Measurements from ENCODE around the gene ORMDL2.

Gene ORMDL2

DNA sequence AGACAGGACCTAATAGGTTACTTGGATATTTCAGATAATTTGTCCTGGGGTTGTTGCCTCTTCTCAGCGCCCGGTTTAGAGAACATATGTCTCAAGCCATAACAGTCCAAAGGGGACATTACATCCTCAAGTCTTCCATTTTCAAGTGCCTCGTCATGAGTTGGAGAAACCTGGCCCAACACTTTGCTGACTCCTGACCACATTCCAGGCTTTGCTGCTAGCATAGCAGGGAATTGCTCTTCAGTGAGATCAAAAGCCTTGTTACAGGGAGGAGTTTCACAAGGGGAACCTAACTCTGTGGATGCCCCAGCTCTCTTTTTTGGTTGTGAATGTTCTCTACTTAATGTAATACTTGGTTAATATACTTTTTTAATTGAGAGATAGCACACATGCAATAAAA is 33.1 kb downstream of the ORMDL2 start:
- TF ChIP-seq TOX (CRISPR knock-in tag; IDR thresholded peaks at IDR 0.05; ENCODE audit: borderline replicate concordance): no peak
- no peak for TF ChIP-seq ISL1 (CRISPR knock-in tag; IDR thresholded peaks at IDR 0.05)
- TF ChIP-seq SNAI2 (CRISPR knock-in tag; IDR thresholded peaks at IDR 0.05): no peak
- TF ChIP-seq, protein P1, sequence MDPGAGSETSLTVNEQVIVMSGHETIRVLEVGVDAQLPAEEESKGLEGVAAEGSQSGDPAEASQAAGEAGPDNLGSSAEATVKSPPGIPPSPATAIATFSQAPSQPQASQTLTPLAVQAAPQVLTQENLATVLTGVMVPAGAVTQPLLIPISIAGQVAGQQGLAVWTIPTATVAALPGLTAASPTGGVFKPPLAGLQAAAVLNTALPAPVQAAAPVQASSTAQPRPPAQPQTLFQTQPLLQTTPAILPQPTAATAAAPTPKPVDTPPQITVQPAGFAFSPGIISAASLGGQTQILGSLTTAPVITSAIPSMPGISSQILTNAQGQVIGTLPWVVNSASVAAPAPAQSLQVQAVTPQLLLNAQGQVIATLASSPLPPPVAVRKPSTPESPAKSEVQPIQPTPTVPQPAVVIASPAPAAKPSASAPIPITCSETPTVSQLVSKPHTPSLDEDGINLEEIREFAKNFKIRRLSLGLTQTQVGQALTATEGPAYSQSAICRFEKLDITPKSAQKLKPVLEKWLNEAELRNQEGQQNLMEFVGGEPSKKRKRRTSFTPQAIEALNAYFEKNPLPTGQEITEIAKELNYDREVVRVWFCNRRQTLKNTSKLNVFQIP (CRISPR knock-in tag; IDR thresholded peaks at IDR 0.05; ENCODE audit: borderline replicate concordance, low read depth): no peak
- TF ChIP-seq, protein P2, sequence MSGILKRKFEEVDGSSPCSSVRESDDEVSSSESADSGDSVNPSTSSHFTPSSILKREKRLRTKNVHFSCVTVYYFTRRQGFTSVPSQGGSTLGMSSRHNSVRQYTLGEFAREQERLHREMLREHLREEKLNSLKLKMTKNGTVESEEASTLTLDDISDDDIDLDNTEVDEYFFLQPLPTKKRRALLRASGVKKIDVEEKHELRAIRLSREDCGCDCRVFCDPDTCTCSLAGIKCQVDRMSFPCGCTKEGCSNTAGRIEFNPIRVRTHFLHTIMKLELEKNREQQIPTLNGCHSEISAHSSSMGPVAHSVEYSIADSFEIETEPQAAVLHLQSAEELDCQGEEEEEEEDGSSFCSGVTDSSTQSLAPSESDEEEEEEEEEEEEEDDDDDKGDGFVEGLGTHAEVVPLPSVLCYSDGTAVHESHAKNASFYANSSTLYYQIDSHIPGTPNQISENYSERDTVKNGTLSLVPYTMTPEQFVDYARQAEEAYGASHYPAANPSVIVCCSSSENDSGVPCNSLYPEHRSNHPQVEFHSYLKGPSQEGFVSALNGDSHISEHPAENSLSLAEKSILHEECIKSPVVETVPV (CRISPR knock-in tag; IDR thresholded peaks at IDR 0.05): no peak
- ATAC-seq: no peak

GRCh38 chr12:55852740-55853139 is 34.9 kb downstream of the ORMDL2 start:
- TF ChIP-seq RARB (CRISPR knock-in tag; IDR thresholded peaks at IDR 0.05): no peak
- TF ChIP-seq, protein P3, sequence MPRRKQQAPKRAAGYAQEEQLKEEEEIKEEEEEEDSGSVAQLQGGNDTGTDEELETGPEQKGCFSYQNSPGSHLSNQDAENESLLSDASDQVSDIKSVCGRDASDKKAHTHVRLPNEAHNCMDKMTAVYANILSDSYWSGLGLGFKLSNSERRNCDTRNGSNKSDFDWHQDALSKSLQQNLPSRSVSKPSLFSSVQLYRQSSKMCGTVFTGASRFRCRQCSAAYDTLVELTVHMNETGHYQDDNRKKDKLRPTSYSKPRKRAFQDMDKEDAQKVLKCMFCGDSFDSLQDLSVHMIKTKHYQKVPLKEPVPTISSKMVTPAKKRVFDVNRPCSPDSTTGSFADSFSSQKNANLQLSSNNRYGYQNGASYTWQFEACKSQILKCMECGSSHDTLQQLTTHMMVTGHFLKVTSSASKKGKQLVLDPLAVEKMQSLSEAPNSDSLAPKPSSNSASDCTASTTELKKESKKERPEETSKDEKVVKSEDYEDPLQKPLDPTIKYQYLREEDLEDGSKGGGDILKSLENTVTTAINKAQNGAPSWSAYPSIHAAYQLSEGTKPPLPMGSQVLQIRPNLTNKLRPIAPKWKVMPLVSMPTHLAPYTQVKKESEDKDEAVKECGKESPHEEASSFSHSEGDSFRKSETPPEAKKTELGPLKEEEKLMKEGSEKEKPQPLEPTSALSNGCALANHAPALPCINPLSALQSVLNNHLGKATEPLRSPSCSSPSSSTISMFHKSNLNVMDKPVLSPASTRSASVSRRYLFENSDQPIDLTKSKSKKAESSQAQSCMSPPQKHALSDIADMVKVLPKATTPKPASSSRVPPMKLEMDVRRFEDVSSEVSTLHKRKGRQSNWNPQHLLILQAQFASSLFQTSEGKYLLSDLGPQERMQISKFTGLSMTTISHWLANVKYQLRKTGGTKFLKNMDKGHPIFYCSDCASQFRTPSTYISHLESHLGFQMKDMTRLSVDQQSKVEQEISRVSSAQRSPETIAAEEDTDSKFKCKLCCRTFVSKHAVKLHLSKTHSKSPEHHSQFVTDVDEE (CRISPR knock-in tag; IDR thresholded peaks at IDR 0.05): no peak
- TF ChIP-seq PPARA (CRISPR knock-in tag; IDR thresholded peaks at IDR 0.05; ENCODE audit: borderline replicate concordance): no peak
- no peak for TF ChIP-seq ZC3H10 (CRISPR knock-in tag; IDR thresholded peaks at IDR 0.05)
- TF ChIP-seq ZNF8 (CRISPR knock-in tag; IDR thresholded peaks at IDR 0.05): no peak
- no peak for TF ChIP-seq BACH2 (CRISPR knock-in tag; IDR thresholded peaks at IDR 0.05; ENCODE audit: borderline replicate concordance)
- no peak for TF ChIP-seq ZNF70 (CRISPR knock-in tag; IDR thresholded peaks at IDR 0.05)
- no peak for TF ChIP-seq ESRRG (CRISPR knock-in tag; IDR thresholded peaks at IDR 0.05)
- no peak for TF ChIP-seq ZFP30 (CRISPR knock-in tag; IDR thresholded peaks at IDR 0.05)
- no peak for TF ChIP-seq GLIS3 (CRISPR knock-in tag; IDR thresholded peaks at IDR 0.05)
- no peak for TF ChIP-seq TCF4 (CRISPR knock-in tag; IDR thresholded peaks at IDR 0.05; ENCODE audit: borderline replicate concordance)
- no peak for TF ChIP-seq ZFP3 (CRISPR knock-in tag; IDR thresholded peaks at IDR 0.05)
- TF ChIP-seq, protein P1 (CRISPR knock-in tag; IDR thresholded peaks at IDR 0.05; ENCODE audit: borderline replicate concordance, low read depth): no peak
- TF ChIP-seq ZNF565 (CRISPR knock-in tag; conservative IDR thresholded peaks at IDR 0.05; ENCODE audit: low read depth): no peak
- TF ChIP-seq SNAI2 (CRISPR knock-in tag; IDR thresholded peaks at IDR 0.05): no peak
- TF ChIP-seq, protein P4, sequence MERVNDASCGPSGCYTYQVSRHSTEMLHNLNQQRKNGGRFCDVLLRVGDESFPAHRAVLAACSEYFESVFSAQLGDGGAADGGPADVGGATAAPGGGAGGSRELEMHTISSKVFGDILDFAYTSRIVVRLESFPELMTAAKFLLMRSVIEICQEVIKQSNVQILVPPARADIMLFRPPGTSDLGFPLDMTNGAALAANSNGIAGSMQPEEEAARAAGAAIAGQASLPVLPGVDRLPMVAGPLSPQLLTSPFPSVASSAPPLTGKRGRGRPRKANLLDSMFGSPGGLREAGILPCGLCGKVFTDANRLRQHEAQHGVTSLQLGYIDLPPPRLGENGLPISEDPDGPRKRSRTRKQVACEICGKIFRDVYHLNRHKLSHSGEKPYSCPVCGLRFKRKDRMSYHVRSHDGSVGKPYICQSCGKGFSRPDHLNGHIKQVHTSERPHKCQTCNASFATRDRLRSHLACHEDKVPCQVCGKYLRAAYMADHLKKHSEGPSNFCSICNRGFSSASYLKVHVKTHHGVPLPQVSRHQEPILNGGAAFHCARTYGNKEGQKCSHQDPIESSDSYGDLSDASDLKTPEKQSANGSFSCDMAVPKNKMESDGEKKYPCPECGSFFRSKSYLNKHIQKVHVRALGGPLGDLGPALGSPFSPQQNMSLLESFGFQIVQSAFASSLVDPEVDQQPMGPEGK (CRISPR knock-in tag; IDR thresholded peaks at IDR 0.05; ENCODE audit: borderline replicate concordance): no peak
- TF ChIP-seq CSDC2 (CRISPR knock-in tag; IDR thresholded peaks at IDR 0.05): no peak
- no peak for TF ChIP-seq ISL1 (CRISPR knock-in tag; IDR thresholded peaks at IDR 0.05)
- no peak for TF ChIP-seq OSR1 (CRISPR knock-in tag; IDR thresholded peaks at IDR 0.05)
- TF ChIP-seq, protein P2 (CRISPR knock-in tag; IDR thresholded peaks at IDR 0.05): no peak
- no peak for ATAC-seq

All from SK-N-SH treated with all-trans-retinoic acid at 6 μM for 48 hours (cell line).